ENCODE data around the gene SRRM5. TPM values are rescaled to one million over a fixed set of nuclear protein-coding genes. Genes with fewer than 3 reads are reported as not detected.

Gene SRRM5
- total and polyA plus RNA-seq, 2 experiments from 2014 or later, result 0.08 TPM; not detected in 1

DNA sequence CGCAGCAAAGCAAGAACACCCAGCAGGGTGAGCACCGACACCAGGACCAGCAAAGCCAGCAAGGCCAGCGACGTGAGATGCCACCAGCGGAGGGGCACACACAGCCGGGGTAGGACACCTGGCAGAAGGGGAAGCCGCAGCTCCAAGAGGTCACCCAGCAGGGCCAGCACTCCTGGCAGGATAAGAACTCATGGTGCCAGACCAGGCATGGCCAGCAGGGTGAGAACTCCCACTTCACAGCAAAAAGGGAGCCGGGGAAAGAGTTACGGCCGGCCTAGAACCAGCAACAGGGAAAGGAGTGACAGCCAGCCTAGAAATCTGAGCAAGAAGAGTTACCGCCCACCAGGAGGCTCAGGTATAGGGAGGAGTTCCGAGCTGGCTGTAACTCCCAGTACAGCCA, 486 bp downstream of the SRRM5 start:
- Histone ChIP-seq H3K79me2 (replicated peaks; ENCODE audit: insufficient read depth) (peaks cover 12% of the 10 kb centered on the region; the same call in 1 of the 2 replicates), H3F3A (replicated peaks; ENCODE audit: low read depth) (no peaks in the 10 kb centered on the region), H3K4me2 (no peak overlapping the region), H3K27ac (ENCODE audit: low read depth) (no peak overlapping the region), H2AFZ (no peak overlapping the region), H4K20me1 (replicated peaks; ENCODE audit: insufficient read depth) (no peaks in the 10 kb centered on the region; the same call in 1 of the 2 replicates), H3K4me3 (no peak overlapping the region), H3K27me3 (ENCODE audit: insufficient read depth) (no peaks in the 10 kb centered on the region), H3K36me3 (ENCODE audit: insufficient read depth) (no peaks in the 10 kb centered on the region), H3K4me1 (ENCODE audit: insufficient read depth) (no peaks in the 10 kb centered on the region), H3K9me2 (ENCODE audit: insufficient read depth) (no peaks in the 10 kb centered on the region)
- DNase-seq (ENCODE audit: low spot score) (no peak), ATAC-seq (no peak)
- no peak overlapping the region for H3K4me3 Mint-ChIP-seq
- peaks cover 6% of the 10 kb centered on the region for H3K4me1 Mint-ChIP-seq
- TF ChIP-seq, protein P1, sequence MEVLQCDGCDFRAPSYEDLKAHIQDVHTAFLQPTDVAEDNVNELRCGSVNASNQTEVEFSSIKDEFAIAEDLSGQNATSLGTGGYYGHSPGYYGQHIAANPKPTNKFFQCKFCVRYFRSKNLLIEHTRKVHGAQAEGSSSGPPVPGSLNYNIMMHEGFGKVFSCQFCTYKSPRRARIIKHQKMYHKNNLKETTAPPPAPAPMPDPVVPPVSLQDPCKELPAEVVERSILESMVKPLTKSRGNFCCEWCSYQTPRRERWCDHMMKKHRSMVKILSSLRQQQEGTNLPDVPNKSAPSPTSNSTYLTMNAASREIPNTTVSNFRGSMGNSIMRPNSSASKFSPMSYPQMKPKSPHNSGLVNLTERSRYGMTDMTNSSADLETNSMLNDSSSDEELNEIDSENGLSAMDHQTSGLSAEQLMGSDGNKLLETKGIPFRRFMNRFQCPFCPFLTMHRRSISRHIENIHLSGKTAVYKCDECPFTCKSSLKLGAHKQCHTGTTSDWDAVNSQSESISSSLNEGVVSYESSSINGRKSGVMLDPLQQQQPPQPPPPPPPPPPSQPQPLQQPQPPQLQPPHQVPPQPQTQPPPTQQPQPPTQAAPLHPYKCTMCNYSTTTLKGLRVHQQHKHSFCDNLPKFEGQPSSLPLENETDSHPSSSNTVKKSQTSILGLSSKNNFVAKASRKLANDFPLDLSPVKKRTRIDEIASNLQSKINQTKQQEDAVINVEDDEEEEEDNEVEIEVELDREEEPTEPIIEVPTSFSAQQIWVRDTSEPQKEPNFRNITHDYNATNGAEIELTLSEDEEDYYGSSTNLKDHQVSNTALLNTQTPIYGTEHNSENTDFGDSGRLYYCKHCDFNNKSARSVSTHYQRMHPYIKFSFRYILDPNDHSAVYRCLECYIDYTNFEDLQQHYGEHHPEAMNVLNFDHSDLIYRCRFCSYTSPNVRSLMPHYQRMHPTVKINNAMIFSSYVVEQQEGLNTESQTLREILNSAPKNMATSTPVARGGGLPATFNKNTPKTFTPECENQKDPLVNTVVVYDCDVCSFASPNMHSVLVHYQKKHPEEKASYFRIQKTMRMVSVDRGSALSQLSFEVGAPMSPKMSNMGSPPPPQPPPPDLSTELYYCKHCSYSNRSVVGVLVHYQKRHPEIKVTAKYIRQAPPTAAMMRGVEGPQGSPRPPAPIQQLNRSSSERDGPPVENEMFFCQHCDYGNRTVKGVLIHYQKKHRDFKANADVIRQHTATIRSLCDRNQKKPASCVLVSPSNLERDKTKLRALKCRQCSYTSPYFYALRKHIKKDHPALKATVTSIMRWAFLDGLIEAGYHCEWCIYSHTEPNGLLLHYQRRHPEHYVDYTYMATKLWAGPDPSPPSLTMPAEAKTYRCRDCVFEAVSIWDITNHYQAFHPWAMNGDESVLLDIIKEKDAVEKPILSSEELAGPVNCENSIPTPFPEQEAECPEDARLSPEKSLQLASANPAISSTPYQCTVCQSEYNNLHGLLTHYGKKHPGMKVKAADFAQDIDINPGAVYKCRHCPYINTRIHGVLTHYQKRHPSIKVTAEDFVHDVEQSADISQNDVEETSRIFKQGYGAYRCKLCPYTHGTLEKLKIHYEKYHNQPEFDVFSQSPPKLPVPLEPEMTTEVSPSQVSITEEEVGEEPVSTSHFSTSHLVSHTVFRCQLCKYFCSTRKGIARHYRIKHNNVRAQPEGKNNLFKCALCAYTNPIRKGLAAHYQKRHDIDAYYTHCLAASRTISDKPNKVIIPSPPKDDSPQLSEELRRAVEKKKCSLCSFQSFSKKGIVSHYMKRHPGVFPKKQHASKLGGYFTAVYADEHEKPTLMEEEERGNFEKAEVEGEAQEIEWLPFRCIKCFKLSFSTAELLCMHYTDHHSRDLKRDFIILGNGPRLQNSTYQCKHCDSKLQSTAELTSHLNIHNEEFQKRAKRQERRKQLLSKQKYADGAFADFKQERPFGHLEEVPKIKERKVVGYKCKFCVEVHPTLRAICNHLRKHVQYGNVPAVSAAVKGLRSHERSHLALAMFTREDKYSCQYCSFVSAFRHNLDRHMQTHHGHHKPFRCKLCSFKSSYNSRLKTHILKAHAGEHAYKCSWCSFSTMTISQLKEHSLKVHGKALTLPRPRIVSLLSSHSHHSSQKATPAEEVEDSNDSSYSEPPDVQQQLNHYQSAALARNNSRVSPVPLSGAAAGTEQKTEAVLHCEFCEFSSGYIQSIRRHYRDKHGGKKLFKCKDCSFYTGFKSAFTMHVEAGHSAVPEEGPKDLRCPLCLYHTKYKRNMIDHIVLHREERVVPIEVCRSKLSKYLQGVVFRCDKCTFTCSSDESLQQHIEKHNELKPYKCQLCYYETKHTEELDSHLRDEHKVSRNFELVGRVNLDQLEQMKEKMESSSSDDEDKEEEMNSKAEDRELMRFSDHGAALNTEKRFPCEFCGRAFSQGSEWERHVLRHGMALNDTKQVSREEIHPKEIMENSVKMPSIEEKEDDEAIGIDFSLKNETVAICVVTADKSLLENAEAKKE (CRISPR knock-in tag; IDR thresholded peaks at IDR 0.05), result no peak
- TF ChIP-seq NANOG (IDR thresholded peaks at IDR 0.05; ENCODE audit: borderline replicate concordance), result no peak
- no peak for TF ChIP-seq POLR2AphosphoS5 (IDR thresholded peaks at IDR 0.05; ENCODE audit: low read depth)
- TF ChIP-seq CREB1 (CRISPR knock-in tag; IDR thresholded peaks at IDR 0.05; ENCODE audit: low read depth), result no peak
- TF ChIP-seq ETS1 (IDR thresholded peaks at IDR 0.05), result no peak
- TF ChIP-seq EZH2phosphoT487 (IDR thresholded peaks at IDR 0.05; ENCODE audit: unreplicated experiment), result no peak
- peaks cover 18% of the 10 kb centered on the region for H3K27me3 Mint-ChIP-seq (ENCODE audit: insufficient read depth, low read depth, poor library complexity)
- peaks cover 36% of the 10 kb centered on the region for H3K36me3 Mint-ChIP-seq (ENCODE audit: low read depth)
- H3K9me3 Mint-ChIP-seq, result peaks cover 11% of the 10 kb centered on the region
- H3K27ac Mint-ChIP-seq, result no peak overlapping the region
